Embryonic facial prominence (tissue), 1 donor: ENCODE results near the gene ERO1B.

Experiments used
- DNase-seq: peaks from one replicate; pipeline ENCODE4 v3.0.0-alpha.2; 2016; ENCODE audit errors: extremely low spot score

The ERO1B gene

GRCh38 chr1:236253918-236254637 lies 27.7 kb downstream of the ERO1B start:
- no peak for DNase-seq

DNA sequence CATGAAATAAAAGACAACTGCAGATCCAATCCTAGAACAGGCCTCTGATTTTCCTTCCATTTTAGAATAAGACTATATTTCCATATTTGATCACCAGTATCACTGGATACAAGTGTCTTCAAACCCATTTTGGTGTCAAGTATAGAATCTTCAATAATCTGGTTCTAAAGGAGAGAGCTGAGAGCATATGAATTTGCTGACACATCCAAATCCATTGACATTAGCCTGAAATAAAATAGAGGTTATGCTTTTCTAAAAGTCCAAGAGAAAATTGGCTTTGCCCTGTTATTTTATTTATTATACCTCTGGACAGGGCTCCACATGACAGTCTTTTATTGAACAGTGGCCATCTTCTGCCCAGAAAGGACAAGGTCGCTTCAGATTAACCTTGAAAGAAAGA lies 28.6 kb downstream of the ERO1B start:
- DNase-seq, result no peak

DNA sequence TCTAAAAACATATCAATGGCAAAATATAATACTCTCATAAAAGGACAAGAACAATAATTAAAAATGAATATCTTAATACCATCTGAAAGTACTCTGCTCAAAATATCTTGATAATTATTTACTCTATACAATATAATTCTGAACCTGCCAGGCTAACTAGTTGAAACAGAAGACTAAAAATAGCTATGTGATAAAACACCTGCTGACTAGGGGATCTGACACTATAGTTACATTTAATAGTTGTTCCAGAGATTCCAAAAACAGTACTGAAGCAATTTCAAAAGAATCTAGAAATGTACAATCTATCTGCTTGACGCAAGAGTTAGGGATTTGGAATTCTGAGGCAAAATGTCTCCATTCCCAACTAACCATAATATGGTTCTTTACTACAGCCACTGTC lies 30.2 kb downstream of the ERO1B start:
- DNase-seq, result no peak

DNA sequence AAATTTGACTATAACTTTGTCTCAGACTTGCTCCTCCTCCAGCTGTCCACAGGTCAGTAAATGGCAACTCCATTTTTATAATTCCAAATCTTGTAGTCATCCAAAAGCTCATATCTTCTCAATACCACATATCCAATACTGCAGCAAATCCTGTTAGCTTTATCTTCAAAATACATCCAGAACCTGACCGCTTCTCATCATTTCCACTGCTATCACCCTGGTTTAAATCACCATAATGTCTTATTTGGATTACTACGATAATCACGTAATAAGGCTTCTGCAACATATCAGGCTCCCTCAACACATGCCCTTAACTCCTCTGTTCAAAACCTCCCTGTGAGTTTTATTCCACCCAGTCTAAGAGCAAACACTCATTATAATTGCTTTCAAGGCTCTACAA lies 34.5 kb downstream of the ERO1B start:
- DNase-seq, result no peak

DNA sequence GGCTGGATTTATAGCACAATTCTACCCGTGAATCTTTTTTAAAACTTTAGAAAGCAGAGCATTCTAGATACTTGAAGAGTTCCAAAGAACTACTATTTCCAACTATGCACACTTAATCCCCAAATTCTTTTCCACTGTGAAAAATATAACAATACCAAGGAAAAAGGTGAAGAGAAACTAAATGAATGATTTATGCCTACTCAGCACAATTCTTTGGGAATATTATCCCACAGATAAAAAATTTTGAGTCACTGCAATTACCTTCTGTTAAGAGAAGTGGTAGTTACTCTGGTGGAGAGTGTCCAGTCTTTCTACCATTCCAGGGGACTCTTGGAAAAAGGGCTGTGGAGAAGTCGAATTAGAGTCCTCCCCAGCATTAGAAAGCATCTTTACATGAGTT lies 39.2 kb downstream of the ERO1B start:
- DNase-seq, result no peak

- no peak for DNase-seq
Measured at GRCh38 chr1:236240675-236241074, 41.1 kb downstream of the ERO1B start.

GRCh38 chr1:236239092-236239585 lies 42.6 kb downstream of the ERO1B start:
- no peak for DNase-seq

GRCh38 chr1:236235116-236235515 lies 46.6 kb downstream of the ERO1B start:
- DNase-seq, result no peak

GRCh38 chr1:236228411-236228810 lies 53.3 kb downstream of the ERO1B start:
- no peak for DNase-seq

DNA sequence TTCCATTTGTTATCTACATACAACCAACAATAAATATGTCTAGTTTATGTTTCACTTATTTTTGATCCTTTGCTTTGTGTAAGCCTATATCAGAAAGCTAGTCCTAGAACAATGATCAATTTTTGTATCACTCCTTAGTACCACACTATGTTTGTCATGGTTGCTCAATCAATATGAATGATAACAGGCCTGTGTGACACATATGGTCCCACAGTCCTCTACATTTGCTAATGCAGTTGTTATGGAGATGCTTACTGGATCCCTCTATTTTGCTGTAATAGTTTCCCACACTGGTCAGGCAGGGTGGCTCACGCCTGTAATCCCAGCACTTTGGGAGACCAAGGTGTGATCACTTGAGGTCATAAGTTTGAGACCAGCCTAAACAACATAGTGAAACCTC lies 59.1 kb downstream of the ERO1B start:
- no peak for DNase-seq

- DNase-seq, result no peak
Measured at GRCh38 chr1:236220473-236220872, 61.3 kb downstream of the ERO1B start.

GRCh38 chr1:236214761-236215160 lies 67.0 kb downstream of the ERO1B start:
- no peak for DNase-seq

DNA sequence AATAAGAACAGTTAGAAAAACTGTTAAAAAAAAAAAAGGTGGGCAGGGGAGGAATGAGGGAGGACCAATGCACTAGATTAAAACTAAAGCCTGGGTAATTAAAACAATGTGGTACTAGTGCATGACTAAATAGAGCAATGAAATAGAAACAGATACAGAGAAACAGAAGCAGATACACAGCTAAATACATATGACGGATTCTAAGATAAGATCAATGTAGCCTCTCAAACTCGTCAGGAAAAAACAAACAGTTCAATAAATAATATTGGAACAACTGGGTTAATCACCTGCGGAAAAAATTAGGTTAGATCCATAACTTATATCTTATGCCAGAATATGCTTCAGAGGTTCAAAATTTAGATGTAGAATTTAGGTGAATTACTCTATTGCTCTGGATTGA lies 68.2 kb downstream of the ERO1B start:
- DNase-seq, result no peak

- no peak for DNase-seq
Measured at GRCh38 chr1:236211815-236212214, 69.9 kb downstream of the ERO1B start.

DNA sequence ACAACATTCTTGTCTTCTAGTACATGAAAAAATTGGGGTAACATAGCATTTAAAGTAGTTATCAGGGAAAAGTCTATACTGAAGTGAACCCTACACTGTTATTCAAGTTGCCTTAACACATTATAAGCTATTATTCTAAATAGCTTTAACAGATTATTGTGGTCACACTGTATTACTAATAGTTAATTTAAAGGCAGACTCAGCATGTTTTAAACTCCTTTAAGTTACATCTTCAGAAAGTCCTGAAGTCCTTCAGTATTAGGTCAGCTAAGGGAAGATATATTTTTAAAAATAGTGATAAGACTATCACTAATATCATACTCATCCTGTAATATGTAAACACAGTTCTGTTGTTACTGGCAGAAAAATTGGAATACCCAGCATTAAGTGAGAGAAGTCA lies 72.0 kb downstream of the ERO1B start:
- DNase-seq, result no peak

- DNase-seq, result no peak
Measured at GRCh38 chr1:236209185-236209584, 72.6 kb downstream of the ERO1B start.

DNA sequence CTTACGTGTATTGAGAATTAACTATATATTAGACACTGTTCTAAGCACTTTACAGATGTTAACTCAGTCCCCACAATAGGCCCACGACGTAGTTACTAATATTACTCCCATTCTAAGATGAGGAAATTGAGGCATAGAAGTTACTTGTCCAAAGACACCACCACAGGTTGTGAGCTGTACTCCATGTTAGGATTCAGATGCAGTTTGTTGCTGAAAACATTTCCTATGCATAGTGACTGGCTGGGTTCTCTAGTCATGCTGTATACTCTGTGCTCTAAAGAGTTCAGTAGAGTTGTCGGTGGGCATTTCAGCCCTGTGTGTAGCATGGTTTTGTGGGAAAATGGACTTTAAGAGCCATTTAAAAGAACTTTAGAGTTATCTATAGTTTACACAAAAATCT lies 74.2 kb downstream of the ERO1B start:
- no peak for DNase-seq

DNA sequence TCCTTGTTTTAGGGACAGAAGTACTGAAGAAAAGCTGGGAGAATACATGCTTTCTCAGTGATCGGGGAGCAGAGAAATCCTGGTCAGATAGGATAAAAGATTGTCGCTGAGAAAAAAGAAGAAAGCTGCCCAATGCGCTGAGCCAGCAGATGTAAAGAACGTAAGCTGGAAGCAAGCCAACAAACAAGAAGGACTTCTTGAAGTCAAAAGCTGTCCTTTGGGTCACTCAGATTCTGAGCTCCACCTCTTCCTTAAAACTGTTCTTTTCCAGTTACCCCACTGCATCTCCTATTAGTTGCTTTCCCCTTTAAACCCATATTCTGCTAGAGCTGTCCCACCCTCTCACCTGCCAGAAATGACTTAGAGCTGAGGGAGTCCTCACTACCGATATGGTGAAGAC lies 74.6 kb downstream of the ERO1B start:
- DNase-seq, result no peak

DNA sequence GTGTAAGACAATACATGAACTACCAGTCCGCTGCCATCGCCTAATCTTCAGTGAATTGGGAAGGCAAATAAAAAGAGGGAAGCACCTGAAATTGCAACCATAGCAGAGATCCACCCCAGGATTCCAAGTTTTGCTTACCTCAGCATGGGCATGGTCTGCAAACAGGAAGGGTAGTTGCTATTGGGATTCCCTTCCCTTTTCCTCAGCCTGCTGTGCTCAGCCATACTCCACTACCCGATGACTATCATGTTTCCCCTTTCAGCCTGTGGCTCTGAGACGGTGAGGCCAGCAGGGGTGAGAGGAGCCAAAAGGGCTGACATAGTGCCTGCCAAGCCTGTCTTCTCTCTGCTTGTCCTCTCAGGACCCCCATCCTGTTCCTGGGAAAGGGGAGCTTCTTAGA lies 75.2 kb downstream of the ERO1B start:
- no peak for DNase-seq

DNA sequence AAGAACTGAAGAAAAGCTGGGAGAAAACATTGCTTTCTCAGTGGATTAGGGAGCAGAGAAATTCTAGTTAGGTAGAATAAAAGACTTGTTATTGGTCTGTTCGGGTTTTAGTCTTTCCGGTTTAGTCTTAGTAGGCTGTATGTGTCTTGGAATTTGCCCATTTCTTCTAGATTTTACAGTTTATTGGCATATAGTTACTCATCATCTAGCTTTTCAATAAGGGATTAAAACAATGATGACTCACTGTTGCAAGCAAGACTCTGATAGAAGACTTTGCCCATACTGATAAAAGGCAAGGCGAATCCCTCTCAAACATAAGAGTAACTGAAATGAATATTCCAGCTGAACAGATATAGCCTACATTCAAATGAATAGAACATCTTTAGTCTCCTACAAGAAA lies 77.1 kb downstream of the ERO1B start:
- no peak for DNase-seq

DNA sequence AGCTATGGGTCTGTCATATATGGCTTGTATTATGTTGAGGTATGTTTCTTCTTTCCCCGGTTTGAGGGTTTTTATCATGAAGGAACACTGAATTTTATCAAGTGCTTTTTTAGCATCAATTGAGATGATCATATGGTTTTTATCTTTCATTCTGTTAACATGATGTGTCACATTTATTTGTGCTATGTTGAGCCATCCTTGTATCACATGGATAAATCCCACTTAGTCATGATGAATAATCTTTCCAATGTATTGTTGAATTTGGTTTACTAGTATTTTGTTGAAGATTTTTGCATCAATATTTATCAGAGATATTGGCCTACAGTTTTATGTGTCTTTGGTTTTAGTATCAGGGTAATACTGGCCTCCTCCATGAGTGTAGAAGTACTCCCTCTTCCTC lies 77.7 kb downstream of the ERO1B start:
- DNase-seq, result no peak

DNA sequence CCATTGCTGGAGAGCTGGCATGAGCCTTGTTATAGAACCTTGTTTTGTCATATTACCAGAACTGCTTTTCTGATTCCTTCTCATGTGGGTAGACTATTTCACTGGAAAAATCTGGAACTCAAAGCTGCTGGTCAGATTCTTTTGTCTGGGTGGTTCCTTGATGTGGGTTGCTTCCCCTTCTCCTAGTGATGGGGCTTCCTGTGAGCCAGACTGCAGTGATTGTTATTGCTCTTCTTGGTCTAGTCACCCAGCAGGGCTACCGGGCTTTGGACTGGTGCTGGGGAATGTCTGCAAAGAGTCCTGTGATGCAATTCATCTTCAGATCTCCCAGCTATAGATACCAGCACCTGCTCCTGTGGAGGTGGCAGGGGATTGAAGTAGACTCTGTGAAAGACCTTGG lies 80.0 kb downstream of the ERO1B start:
- no peak for DNase-seq

- no peak for DNase-seq
Measured at GRCh38 chr1:236200925-236201324, 80.8 kb downstream of the ERO1B start.

- DNase-seq, result no peak
Measured at GRCh38 chr1:236193184-236193583, 88.6 kb downstream of the ERO1B start.
